Measurements from ENCODE around the gene PDPR.

DNA sequence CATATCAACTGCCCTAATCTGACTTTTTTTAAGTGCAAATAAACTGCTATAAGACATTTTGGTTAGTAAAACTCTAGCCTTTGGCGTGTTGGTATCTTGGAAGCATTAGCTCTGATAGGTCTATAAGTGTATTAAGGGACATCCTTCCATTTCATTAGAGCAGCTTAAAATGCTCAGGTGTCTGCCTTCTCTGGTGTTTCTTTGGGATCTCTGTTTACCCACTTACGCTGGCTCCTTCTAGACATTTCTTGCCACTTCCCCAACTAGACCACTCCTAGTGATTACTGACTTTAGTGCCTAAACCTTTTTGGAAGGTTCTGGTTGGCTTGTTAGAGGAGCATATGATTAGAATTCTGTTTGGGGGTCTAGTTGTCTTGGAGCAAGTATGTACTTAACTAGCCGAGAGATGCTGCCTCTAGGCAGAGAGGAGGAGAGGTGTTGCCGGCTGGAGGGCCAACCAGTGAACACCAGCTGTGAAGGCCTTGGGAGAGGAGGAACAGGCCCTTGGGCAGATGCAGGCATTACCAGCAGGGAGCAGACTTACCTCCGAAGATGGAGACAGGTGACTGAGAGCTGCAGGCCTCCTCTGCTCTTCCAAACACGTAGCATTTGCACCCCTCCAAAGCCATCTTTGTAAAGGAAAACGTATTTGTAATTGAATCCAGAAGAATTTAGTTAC is 44.3 kb downstream of the PDPR start:
- no peak for TF ChIP-seq JUND (IDR thresholded peaks at IDR 0.05)
- TF ChIP-seq, protein P1, sequence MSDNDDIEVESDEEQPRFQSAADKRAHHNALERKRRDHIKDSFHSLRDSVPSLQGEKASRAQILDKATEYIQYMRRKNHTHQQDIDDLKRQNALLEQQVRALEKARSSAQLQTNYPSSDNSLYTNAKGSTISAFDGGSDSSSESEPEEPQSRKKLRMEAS (IDR thresholded peaks at IDR 0.05) = no peak
- no peak for TF ChIP-seq POLR2AphosphoS5 (IDR thresholded peaks at IDR 0.05; ENCODE audit: low read depth, low read length)
- no peak for TF ChIP-seq CEBPB (IDR thresholded peaks at IDR 0.05; ENCODE audit: low read depth)
- TF ChIP-seq EZH2phosphoT487 (IDR thresholded peaks at IDR 0.05; ENCODE audit: borderline replicate concordance) = no peak
- TF ChIP-seq SIN3A (IDR thresholded peaks at IDR 0.05; ENCODE audit: low read depth) = no peak
- peak in 1 of 3 experiments; percentile 24; a peak in 1 of 6 replicates for TF ChIP-seq CTCF (IDR thresholded peaks at IDR 0.05 in 2 of 3, conservative IDR thresholded peaks at IDR 0.05 in 1 of 3; ENCODE audit: borderline replicate concordance in 1 of 3, insufficient read depth in 1 of 3, low read depth in 2 of 3, low read length in 2 of 3)
- TF ChIP-seq POLR2A (IDR thresholded peaks at IDR 0.05; ENCODE audit: borderline replicate concordance, extremely low read depth, insufficient read depth, insufficient read length) = no peak
- no peak for TF ChIP-seq EZH2 (IDR thresholded peaks at IDR 0.05)
- TF ChIP-seq ZNF274 (IDR thresholded peaks at IDR 0.05; ENCODE audit: low read depth, low read length) = no peak
- no peak for TF ChIP-seq YY1 (IDR thresholded peaks at IDR 0.05; ENCODE audit: extremely low read depth, insufficient replicate concordance, low read depth, low read length)

All from HCT116 (cell line).